ENCODE measurements around the gene SPSB1.
A peak's percentile ranks its signal among the peaks of the same experiment; 100 is the strongest.

Gene SPSB1

DNA sequence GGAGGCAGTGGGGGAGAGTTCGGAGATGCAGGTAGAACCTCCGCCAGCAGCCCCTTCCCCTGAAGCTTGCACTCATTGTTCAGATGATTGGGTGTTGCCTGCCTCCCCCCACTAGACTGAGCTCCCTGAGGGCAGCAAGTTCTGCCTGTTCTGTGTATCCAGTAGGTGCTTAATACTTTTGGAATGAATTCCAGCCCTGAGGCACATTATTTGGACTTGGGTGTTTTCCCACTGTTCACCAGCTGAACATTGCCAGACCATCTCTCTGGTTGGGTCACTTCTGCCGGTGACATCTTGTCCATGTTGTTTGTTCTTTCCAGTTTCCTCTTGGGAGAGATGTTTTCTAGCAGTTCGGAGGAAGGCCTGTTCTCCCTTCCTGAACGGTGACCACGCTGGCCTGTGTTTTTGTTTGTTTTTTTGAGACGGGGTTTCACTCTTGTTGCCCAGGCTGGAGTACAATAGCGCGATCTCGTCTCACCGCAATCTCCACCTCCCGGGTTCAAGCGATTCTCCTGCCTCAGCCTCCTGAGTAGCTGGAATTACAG, 48.7 kb downstream of the SPSB1 start:
- DNase-seq (ENCODE audit: low read depth in 1 of 2, low spot score in 1 of 2) = peak in 1 of 2 experiments; percentile 45
- in situ Hi-C loops (cut with HindIII; ENCODE audit: low pct_unique_long_range_greater_than_20kb, low sequenced_read_pairs) = no loop called here
- TF ChIP-seq JUND (IDR thresholded peaks at IDR 0.05; ENCODE audit: low read depth) = no peak

DNA sequence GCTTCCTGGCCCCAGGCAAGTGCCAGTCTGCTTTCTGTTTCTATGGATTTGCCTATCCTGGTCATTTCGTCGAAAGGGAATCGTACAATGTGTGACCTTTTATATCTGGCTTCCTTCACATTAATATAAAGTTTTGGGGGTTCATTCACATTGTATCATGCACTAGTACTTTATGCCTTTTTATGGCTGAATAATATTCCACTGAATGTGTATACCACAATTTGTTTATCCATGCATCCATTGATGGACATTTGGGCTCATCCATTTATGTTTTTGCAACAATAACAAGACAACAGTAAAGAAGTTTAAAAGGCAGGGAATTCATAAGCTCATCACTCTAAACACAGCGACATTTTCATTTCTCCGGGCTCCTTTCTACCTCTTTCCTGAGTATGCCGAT, 50.6 kb downstream of the SPSB1 start:
- in situ Hi-C loops (cut with HindIII; ENCODE audit: low pct_unique_long_range_greater_than_20kb, low sequenced_read_pairs) = no loop called here
- TF ChIP-seq JUND (IDR thresholded peaks at IDR 0.05; ENCODE audit: low read depth) = no peak
- no peak for DNase-seq (ENCODE audit: low read depth in 1 of 2, low spot score in 1 of 2)

DNA sequence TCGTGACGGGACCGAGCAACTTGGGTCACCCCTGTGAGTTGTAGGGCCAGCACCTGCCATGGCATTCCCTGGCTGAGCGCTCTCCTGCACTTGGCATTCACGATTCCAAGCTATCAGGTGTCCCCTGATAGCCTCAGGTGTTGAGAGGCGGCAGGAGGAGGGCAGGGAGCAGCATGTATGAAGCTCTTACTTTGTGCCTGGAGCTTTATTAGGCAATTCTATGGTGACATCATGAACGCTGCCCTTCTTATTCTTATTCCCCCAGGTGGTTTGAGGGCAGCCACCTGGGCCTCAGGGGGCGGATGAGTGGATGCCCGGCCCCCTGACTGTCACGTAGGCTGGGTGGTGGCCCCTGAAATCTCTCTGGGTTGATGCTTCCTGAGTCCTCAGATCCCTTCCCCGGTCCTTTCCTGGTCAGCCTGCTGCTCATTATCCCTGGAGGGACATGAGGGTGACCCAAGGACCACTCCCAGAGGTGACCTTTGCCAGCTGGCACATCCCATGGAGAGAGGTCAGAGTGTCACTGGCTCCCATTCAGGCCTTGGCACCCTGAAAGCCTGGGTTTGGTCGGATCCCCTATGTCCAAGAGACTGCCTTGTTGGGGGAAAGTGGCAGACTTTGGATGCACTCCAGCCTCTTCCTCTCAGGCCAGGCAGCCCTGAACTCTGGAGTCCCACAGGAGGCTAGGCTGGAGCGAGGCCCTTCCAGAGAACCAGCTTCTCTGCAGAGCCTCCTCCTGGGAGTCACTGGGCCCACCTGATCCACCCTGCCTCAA, 51.9 kb downstream of the SPSB1 start:
- in situ Hi-C loops (cut with HindIII; ENCODE audit: low pct_unique_long_range_greater_than_20kb, low sequenced_read_pairs) = no loop called here
- DNase-seq (ENCODE audit: low read depth in 1 of 2, low spot score in 1 of 2) = no peak

DNA sequence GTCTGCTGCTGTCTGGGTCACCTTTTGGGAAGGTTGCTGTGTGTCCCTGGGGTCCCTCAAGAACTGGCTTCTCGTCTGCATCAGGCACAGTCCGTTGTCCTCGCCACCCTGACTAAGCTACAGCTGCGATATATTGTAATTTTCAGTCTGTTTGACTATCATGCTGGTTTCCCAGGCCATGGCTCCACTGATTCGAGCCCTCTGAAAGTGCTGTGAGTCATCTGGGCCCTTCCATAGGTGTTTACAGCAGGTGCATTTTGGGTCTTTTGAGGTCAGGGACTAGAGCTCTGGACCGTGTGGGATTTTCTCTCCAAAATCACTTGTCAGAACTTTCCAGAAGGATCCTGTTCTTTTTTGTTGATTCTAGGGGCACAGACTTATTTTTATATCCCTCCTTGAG, 52.8 kb downstream of the SPSB1 start:
- DNase-seq (ENCODE audit: low read depth in 1 of 2, low spot score in 1 of 2) = no peak
- TF ChIP-seq JUND (IDR thresholded peaks at IDR 0.05; ENCODE audit: low read depth) = no peak
- in situ Hi-C loops (cut with HindIII; ENCODE audit: low pct_unique_long_range_greater_than_20kb, low sequenced_read_pairs) = no loop called here

More for the DNA sequence above, 51.9 kb downstream of the SPSB1 start:
- no peak for TF ChIP-seq JUND (IDR thresholded peaks at IDR 0.05; ENCODE audit: low read depth)

DNA sequence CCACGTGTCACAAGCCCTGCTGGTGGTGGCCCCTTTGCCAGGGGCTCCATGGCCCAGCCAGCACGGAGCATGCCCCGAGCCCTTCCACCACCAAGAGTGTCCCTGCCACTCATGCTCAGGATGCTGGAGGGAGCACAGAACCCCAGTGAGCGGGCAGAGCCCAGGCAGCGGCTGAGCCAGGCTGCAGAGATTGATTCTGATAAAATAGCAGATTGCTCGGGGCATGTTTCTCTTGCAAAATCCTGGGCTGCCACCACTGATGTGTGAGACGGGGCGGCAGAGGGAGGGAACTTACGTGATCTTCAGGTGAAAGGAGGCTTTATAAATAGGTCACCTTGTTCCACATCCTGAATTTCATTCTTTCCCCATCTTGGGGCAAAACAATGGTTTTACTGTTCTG, 53.2 kb downstream of the SPSB1 start:
- in situ Hi-C loops (cut with HindIII; ENCODE audit: low pct_unique_long_range_greater_than_20kb, low sequenced_read_pairs) = no loop called here
- DNase-seq (ENCODE audit: low read depth in 1 of 2, low spot score in 1 of 2) = peak; percentile 30 to 45
- TF ChIP-seq JUND (IDR thresholded peaks at IDR 0.05; ENCODE audit: low read depth) = no peak

DNA sequence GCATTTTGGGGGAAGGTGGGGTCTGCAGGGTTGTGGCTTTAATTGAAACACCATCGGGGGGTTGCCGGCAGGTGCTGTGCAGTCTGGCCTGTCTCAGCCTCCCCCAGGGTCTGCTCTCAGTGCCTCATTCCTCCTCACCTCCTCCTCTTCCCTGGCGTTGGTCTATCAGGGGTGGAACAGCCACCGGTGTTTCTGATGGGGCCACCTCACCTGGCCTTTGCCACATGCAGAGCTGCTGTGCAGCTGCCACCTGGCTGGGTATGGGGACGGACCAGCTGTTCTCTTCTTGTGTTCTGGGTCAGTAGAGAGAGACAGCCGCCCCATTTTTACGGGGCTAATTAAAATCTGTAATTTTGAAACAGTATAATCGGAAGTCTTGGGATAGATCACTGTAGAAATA, 53.9 kb downstream of the SPSB1 start:
- in situ Hi-C loops (cut with HindIII; ENCODE audit: low pct_unique_long_range_greater_than_20kb, low sequenced_read_pairs) = no loop called here
- no peak for TF ChIP-seq JUND (IDR thresholded peaks at IDR 0.05; ENCODE audit: low read depth)
- no peak for DNase-seq (ENCODE audit: low read depth in 1 of 2, low spot score in 1 of 2)

DNA sequence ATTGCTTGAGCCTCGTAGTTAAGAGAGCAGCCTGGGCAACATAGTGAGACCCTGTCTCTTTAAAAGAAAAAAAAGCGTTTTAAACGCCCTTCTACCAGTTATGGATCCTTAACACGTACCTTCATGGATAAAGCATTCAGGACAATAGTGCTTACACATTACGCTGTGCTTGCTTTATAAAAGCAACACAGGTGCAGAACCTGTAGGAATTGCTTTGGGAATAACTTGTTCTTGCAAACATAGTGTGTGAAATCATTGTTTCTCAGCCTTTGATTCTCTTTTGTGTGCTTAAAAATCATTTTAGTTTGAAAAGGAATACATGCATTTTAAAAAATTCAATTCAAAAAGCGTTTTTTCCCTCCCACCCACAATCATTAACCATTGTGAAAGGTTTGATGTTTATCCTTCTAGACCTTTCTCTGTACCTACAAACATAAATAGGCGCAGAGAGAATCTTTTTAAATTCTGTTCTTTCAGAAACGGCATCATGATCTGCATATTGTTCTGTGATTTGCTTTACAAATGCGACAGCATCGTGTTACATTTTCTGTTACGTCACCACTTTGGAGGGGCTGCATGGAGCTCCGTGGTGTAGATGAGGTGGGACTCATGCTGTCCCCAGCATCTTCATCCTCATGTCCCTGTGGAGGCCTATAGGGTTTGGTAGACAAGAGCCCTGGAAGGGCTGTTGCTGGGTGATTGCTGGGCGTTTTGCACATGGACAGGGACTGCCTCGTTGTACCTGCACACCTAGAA, 54.6 kb downstream of the SPSB1 start:
- DNase-seq (ENCODE audit: low read depth in 1 of 2, low spot score in 1 of 2) = no peak
- no peak for TF ChIP-seq JUND (IDR thresholded peaks at IDR 0.05; ENCODE audit: low read depth)
- in situ Hi-C loops (cut with HindIII; ENCODE audit: low pct_unique_long_range_greater_than_20kb, low sequenced_read_pairs) = no loop called here

DNA sequence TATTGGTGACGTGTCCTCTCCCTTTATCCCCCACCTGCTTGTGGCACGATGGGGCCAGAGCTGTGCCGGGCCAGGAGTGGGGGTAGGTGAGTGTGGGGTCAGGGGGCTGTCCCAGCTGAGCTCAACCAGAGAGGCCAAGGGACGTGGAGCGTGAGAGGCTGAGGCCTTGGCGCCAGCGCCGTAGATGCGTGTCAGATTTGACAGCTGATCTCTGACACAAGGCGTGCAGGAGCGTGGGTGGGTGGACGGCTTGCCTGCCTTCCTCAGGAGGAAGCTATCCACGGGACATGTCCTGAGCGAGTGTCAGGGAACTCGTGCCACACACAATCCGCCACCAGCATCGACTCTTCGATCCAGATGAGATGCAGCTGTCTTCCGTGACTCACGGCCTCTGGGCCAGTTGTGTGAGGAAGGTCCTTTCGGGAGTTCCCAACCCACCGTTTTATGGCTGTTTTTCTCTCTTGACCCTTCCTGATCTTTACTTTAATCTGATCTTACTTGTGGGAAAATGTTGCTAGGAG, 56.7 kb downstream of the SPSB1 start:
- in situ Hi-C loops (cut with HindIII; ENCODE audit: low pct_unique_long_range_greater_than_20kb, low sequenced_read_pairs) = no loop called here
- no peak for DNase-seq (ENCODE audit: low read depth in 1 of 2, low spot score in 1 of 2)
- TF ChIP-seq JUND (IDR thresholded peaks at IDR 0.05; ENCODE audit: low read depth) = no peak

DNA sequence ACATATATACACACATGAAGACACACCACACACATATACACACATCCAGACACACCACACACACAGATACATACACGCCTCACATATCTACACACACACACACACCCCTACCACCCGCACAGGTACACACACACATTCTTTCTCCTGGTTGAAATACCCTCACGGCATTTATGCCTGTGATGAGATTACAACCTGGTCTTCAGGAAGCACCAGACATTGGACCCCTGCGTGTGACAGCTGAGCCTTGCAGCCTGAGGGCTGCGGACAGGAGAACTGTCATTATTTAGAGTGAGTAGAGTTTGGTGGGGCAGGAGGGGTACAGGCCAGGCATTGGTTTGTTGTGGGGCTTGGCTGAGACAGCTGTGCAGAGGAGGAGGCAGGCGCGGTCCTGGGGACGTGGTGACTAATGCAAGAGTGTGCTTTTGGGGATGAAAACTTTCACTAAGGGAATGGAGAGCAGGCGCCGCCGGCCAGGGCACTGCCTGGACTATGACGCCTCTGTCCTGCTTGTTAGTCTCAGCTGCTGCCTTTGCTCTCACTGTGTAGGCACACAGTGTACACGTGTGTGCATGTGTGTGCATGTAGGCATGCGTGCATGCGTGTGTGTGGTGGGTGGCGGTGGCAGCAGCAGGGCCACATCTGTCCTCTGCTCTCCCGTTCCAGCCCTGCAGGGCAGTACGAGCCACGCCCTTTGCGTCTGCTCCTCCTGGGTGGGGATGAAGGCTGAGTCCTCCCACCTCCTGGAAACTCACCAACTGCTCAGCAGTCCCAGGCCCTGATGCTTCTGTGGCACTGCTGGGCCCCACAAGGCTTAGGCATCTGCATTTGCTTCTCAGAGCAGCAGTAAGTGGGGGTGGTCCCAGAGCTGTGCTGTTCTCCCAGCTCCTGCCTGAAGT, 57.6 kb downstream of the SPSB1 start:
- DNase-seq (ENCODE audit: low read depth in 1 of 2, low spot score in 1 of 2) = no peak
- TF ChIP-seq JUND (IDR thresholded peaks at IDR 0.05; ENCODE audit: low read depth) = no peak
- in situ Hi-C loops (cut with HindIII; ENCODE audit: low pct_unique_long_range_greater_than_20kb, low sequenced_read_pairs) = no loop called here

DNA sequence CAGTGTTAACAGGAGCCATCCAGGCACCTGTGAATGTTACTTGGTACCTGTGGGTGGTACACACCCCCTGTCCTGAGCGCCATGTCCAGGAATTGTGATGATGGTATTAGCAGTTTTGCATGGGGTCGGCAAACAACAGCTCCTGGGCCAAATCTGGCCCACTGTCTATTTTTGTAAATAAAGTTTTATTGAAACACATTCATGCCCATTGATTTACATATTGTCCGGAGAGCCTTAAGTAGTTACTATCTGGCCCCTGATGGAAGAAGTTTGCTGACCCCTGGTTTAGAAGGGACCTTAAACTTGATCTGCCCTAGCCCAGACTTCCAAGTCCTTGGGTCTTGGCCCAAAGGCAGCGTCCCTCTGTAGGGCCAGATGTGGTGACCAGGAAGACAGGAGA, 58.3 kb downstream of the SPSB1 start:
- no peak for DNase-seq (ENCODE audit: low read depth in 1 of 2, low spot score in 1 of 2)
- no peak for TF ChIP-seq JUND (IDR thresholded peaks at IDR 0.05; ENCODE audit: low read depth)
- in situ Hi-C loops (cut with HindIII; ENCODE audit: low pct_unique_long_range_greater_than_20kb, low sequenced_read_pairs) = no loop called here

DNA sequence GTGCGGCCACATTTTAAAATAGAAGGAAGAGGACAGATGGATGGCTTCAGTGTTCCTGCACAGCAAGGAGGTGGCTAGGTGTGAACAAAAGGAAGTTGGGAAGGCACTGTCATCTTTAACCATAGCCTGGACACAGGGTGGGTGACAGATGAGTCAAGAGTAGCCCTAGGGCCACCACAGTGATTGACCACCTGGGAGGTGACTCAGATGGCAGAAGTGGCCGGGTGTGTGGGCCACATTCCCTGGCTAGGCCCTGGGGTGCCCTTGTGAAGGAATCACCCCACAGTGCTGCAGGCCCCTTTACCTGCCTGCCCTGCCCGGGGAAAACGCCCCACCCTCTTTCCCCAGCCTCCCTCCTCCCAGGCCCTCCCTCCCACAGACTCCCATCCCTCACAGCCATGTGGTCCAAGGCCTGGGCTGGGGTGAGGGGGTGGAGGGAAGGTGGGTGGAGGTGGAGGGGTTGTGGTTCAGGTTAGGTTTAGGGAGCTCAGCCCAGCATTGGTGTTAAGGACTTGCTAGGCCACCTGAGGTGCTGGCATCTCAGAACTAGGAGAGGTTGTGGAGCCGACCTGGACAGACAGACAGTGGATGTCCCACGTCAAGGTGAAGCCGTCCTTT, 59.1 kb downstream of the SPSB1 start:
- TF ChIP-seq JUND (IDR thresholded peaks at IDR 0.05; ENCODE audit: low read depth) = no peak

More for the DNA sequence above, 59.1 kb downstream of the SPSB1 start:
- DNase-seq (ENCODE audit: low read depth in 1 of 2, low spot score in 1 of 2) = no peak
- in situ Hi-C loops (cut with HindIII; ENCODE audit: low pct_unique_long_range_greater_than_20kb, low sequenced_read_pairs) = no loop called here

Data from T47D (cell line).